ENCODE data around the gene GRID1. TPM values are rescaled to one million over a fixed set of nuclear protein-coding genes. Genes with fewer than 3 reads are reported as not detected.

GRID1 gene
- total RNA-seq, 2 donors from 2014 or later: 0.27 to 0.85 TPM

- DNase-seq (ENCODE audit: low spot score) (no peak), ATAC-seq (ENCODE audit: insufficient number of reproducible peaks, low FRiP score, low read depth) (no peak)
- H3K27me3 ChIP-seq (replicated peaks; ENCODE audit: insufficient read depth): no peaks in the 10 kb centered on the region
- H3K4me3 ChIP-seq: no peak overlapping the region
- H3K4me1 ChIP-seq (ENCODE audit: control insufficient read depth in 1 of 2, low read depth in 2 of 2): no peaks in the 10 kb centered on the region
- H3K36me3 ChIP-seq: no peaks in the 10 kb centered on the region
- no peaks in the 10 kb centered on the region for H3K9me3 ChIP-seq
- no peak overlapping the region for H3K27ac ChIP-seq
- no peak for TF ChIP-seq CTCF (IDR thresholded peaks at IDR 0.05)
Measured at GRCh38 chr10:86090807-86091206, 275.8 kb downstream of the GRID1 start.

- DNase-seq (ENCODE audit: low spot score) (no peak), ATAC-seq (ENCODE audit: insufficient number of reproducible peaks, low FRiP score, low read depth) (no peak)
- no peaks in the 10 kb centered on the region for H3K4me1 ChIP-seq (ENCODE audit: control insufficient read depth in 1 of 2, low read depth in 2 of 2)
- H3K4me3 ChIP-seq: no peak overlapping the region
- H3K27ac ChIP-seq: no peak overlapping the region
- H3K27me3 ChIP-seq (replicated peaks; ENCODE audit: insufficient read depth): no peaks in the 10 kb centered on the region
- H3K9me3 ChIP-seq: no peaks in the 10 kb centered on the region
- no peaks in the 10 kb centered on the region for H3K36me3 ChIP-seq
- no peak for TF ChIP-seq CTCF (IDR thresholded peaks at IDR 0.05)
Measured at GRCh38 chr10:86087716-86088115, 278.9 kb downstream of the GRID1 start.

GRCh38 chr10:86086418-86086817 is 280.2 kb downstream of the GRID1 start:
- Histone ChIP-seq H3K4me3 (no peak overlapping the region), H3K4me1 (ENCODE audit: control insufficient read depth in 1 of 2, low read depth in 2 of 2) (no peaks in the 10 kb centered on the region), H3K36me3 (no peaks in the 10 kb centered on the region), H3K27ac (no peak overlapping the region), H3K27me3 (replicated peaks; ENCODE audit: insufficient read depth) (no peaks in the 10 kb centered on the region), H3K9me3 (no peaks in the 10 kb centered on the region)
- TF ChIP-seq CTCF (IDR thresholded peaks at IDR 0.05): no peak
- DNase-seq (ENCODE audit: low spot score) (no peak), ATAC-seq (ENCODE audit: insufficient number of reproducible peaks, low FRiP score, low read depth) (no peak)

GRCh38 chr10:86085686-86086085 is 280.9 kb downstream of the GRID1 start:
- H3K4me3 ChIP-seq: no peak overlapping the region
- no peak for TF ChIP-seq CTCF (IDR thresholded peaks at IDR 0.05)
- no peaks in the 10 kb centered on the region for H3K4me1 ChIP-seq (ENCODE audit: control insufficient read depth in 1 of 2, low read depth in 2 of 2)
- H3K9me3 ChIP-seq: no peaks in the 10 kb centered on the region
- ATAC-seq (ENCODE audit: insufficient number of reproducible peaks, low FRiP score, low read depth) (no peak), DNase-seq (ENCODE audit: low spot score) (no peak)
- H3K27me3 ChIP-seq (replicated peaks; ENCODE audit: insufficient read depth): no peaks in the 10 kb centered on the region
- no peak overlapping the region for H3K27ac ChIP-seq
- H3K36me3 ChIP-seq: no peaks in the 10 kb centered on the region

GRCh38 chr10:86085136-86085535 is 281.5 kb downstream of the GRID1 start:
- H3K4me3 ChIP-seq: no peak overlapping the region
- no peaks in the 10 kb centered on the region for H3K27me3 ChIP-seq (replicated peaks; ENCODE audit: insufficient read depth)
- no peak for ATAC-seq (ENCODE audit: insufficient number of reproducible peaks, low FRiP score, low read depth)
- H3K9me3 ChIP-seq: no peaks in the 10 kb centered on the region
- H3K4me1 ChIP-seq (ENCODE audit: control insufficient read depth in 1 of 2, low read depth in 2 of 2): no peaks in the 10 kb centered on the region
- H3K36me3 ChIP-seq: no peaks in the 10 kb centered on the region
- no peak for DNase-seq (ENCODE audit: low spot score)
- H3K27ac ChIP-seq: no peak overlapping the region
- no peak for TF ChIP-seq CTCF (IDR thresholded peaks at IDR 0.05)
